ENCODE measurements around the gene SMIM20. TPM values are rescaled to one million over a fixed set of nuclear protein-coding genes. Genes with fewer than 3 reads are reported as not detected.

The SMIM20 gene
- total RNA-seq, 4 donors from 2014 or later: 36.4 to 59.4 (median 48.3) TPM

GRCh38 chr4:25878676-25879075 lies 35.3 kb upstream of the SMIM20 start:
- in situ Hi-C loops (cut with MboI; ENCODE audit: low sequenced_read_pairs in 4 of 4): no loop called here

GRCh38 chr4:25879091-25879584 lies 34.9 kb upstream of the SMIM20 start:
- Histone ChIP-seq H3K36me3 (no peaks in the 10 kb centered on the region), H3K27ac (no peak overlapping the region), H3K27me3 (no peaks in the 10 kb centered on the region), H3K4me3 (no peak overlapping the region), H3K4me1 (no peaks in the 10 kb centered on the region), H3K9me3 (no peaks in the 10 kb centered on the region)
- intact Hi-C loops (cut with DNase I; ENCODE audit: low total_unique reads) (no loop called here), in situ Hi-C loops (cut with MboI; ENCODE audit: low sequenced_read_pairs in 4 of 4) (no loop called here)
- ATAC-seq: no peak
- TF ChIP-seq POLR2A (IDR thresholded peaks at IDR 0.05): no peak
- no peak for TF ChIP-seq CTCF (IDR thresholded peaks at IDR 0.05 in 4 of 5, conservative IDR thresholded peaks at IDR 0.05 in 1 of 5)
- no peak for DNase-seq

More at GRCh38 chr4:25878676-25879075, 35.3 kb upstream of the SMIM20 start:
- TF ChIP-seq CTCF (IDR thresholded peaks at IDR 0.05 in 4 of 5, conservative IDR thresholded peaks at IDR 0.05 in 1 of 5) (no peak), POLR2A (IDR thresholded peaks at IDR 0.05) (no peak)
- DNase-seq (no peak), ATAC-seq (no peak)
- Histone ChIP-seq H3K27me3 (no peaks in the 10 kb centered on the region), H3K36me3 (no peaks in the 10 kb centered on the region), H3K4me1 (no peaks in the 10 kb centered on the region), H3K27ac (no peak overlapping the region), H3K9me3 (no peaks in the 10 kb centered on the region), H3K4me3 (no peak overlapping the region)
- intact Hi-C loops (cut with DNase I; ENCODE audit: low total_unique reads): no loop called here

- Histone ChIP-seq H3K4me1 (no peaks in the 10 kb centered on the region), H3K27ac (no peak overlapping the region), H3K27me3 (no peaks in the 10 kb centered on the region), H3K36me3 (no peaks in the 10 kb centered on the region), H3K9me3 (no peaks in the 10 kb centered on the region), H3K4me3 (no peak overlapping the region)
- intact Hi-C loops (cut with DNase I; ENCODE audit: low total_unique reads) (no loop called here), in situ Hi-C loops (cut with MboI; ENCODE audit: low sequenced_read_pairs in 4 of 4) (no loop called here)
- ATAC-seq (no peak), DNase-seq (no peak)
- no peak for TF ChIP-seq CTCF (IDR thresholded peaks at IDR 0.05 in 4 of 5, conservative IDR thresholded peaks at IDR 0.05 in 1 of 5)
- TF ChIP-seq POLR2A (IDR thresholded peaks at IDR 0.05): no peak
Measured at GRCh38 chr4:25879587-25879986, 34.4 kb upstream of the SMIM20 start.

GRCh38 chr4:25879991-25880651 lies 33.9 kb upstream of the SMIM20 start:
- TF ChIP-seq POLR2A (IDR thresholded peaks at IDR 0.05) (no peak), CTCF (IDR thresholded peaks at IDR 0.05 in 4 of 5, conservative IDR thresholded peaks at IDR 0.05 in 1 of 5) (no peak)
- no peak overlapping the region for H3K4me3 ChIP-seq
- H3K27ac ChIP-seq: no peak overlapping the region
- ATAC-seq (peak in 1 of 2 donors; percentile 26), DNase-seq (no peak)
- H3K9me3 ChIP-seq: no peaks in the 10 kb centered on the region
- H3K27me3 ChIP-seq: no peaks in the 10 kb centered on the region
- in situ Hi-C loops (cut with MboI; ENCODE audit: low sequenced_read_pairs in 4 of 4): no loop called here
- no peaks in the 10 kb centered on the region for H3K36me3 ChIP-seq
- H3K4me1 ChIP-seq: no peaks in the 10 kb centered on the region
- intact Hi-C loops (cut with DNase I; ENCODE audit: low total_unique reads): no loop called here

All from gastrocnemius medialis (tissue), 4 donors.